CD8-positive, alpha-beta memory T cell (primary cell): Measurements from ENCODE around the gene CENPV. TPM values are rescaled to one million over a fixed set of nuclear protein-coding genes. Genes with fewer than 3 reads are reported as not detected.
"Not testable (repeated sequence)": the region's sequence is repeated elsewhere in the genome, so short reads cannot be mapped to it uniquely, and the experiment has no call there.

Experiments used
- CTCF ChIA-PET: fragments of 350-600 bp; sonication (Branson Sonifier 250); formaldehyde crosslinking; loops from one replicate; lab custom pipeline; 2021; ENCODE audit warnings: antibody characterized with exemption; lab: Charles Lee
- POLR2A ChIA-PET: fragments of 350-600 bp; sonication (Branson Sonifier 250); formaldehyde crosslinking; loops from one replicate; lab custom pipeline; 2021; ENCODE audit warnings: antibody characterized with exemption; lab: Charles Lee
- DNase-seq, 5 donors: peaks; one replicate each; pipeline versions ENCODE4 v3.0.0 to v3.0.0-alpha.2; 2020 to 2022; ENCODE audit warnings: mixed read lengths in 1 of 5
- H3K27ac ChIP-seq: one replicate; pipeline ENCODE4 v1.7.0; 2013; ENCODE audit warnings: low read depth, mild to moderate bottlenecking, low read length, moderate library complexity
- H3K27me3 ChIP-seq: 2 replicates; pipeline ENCODE4 v1.7.0; 2013; ENCODE audit warnings: low read length, mild to moderate bottlenecking; ENCODE audit not compliant: insufficient read depth, poor library complexity, severe bottlenecking
- H3K36me3 ChIP-seq: 2 replicates; pipeline ENCODE4 v1.7.0; 2013; ENCODE audit warnings: mild to moderate bottlenecking, low read length, moderate library complexity; ENCODE audit not compliant: insufficient read depth
- H3K4me1 ChIP-seq: 2 replicates; pipeline ENCODE4 v1.7.0; 2013; ENCODE audit warnings: mild to moderate bottlenecking, low read length, moderate library complexity; ENCODE audit not compliant: insufficient read depth
- H3K4me3 ChIP-seq: 2 replicates; pipeline ENCODE4 v1.7.0; 2013; ENCODE audit warnings: mild to moderate bottlenecking, low read length
- H3K9me3 ChIP-seq: 2 replicates; pipeline ENCODE4 v1.7.0; 2013; ENCODE audit warnings: mild to moderate bottlenecking, low read length
- H3K27ac Mint-ChIP-seq, 8 donors: one replicate each; pipeline ENCODE4 v1.8.0; 2020 to 2021; ENCODE audit warnings: mixed read lengths in 8 of 8, mild to moderate bottlenecking in 6 of 8, inconsistent platforms in 3 of 8, moderate library complexity in 3 of 8
- H3K27me3 Mint-ChIP-seq, 2 donors: one replicate each; pipeline ENCODE4 v1.8.0; 2020 to 2021; ENCODE audit warnings: mixed read lengths in 2 of 2, mild to moderate bottlenecking in 1 of 2, moderate library complexity in 1 of 2
- H3K36me3 Mint-ChIP-seq, 3 donors: one replicate each; pipeline ENCODE4 v1.8.0; 2020 to 2021; ENCODE audit warnings: mixed read lengths in 3 of 3, inconsistent platforms in 1 of 3, mild to moderate bottlenecking in 1 of 3
- H3K4me1 Mint-ChIP-seq, 3 donors: one replicate each; pipeline ENCODE4 v1.8.0; 2020 to 2021; ENCODE audit warnings: mixed read lengths in 3 of 3, inconsistent platforms in 1 of 3, mild to moderate bottlenecking in 1 of 3
- H3K4me3 Mint-ChIP-seq, 7 donors: one replicate each; pipeline ENCODE4 v1.8.0; 2020 to 2021; ENCODE audit warnings: mixed read lengths in 7 of 7, mild to moderate bottlenecking in 6 of 7, moderate library complexity in 4 of 7, inconsistent platforms in 2 of 7
- H3K9me3 Mint-ChIP-seq, 5 donors: one replicate each; pipeline ENCODE4 v1.8.0; 2020 to 2022; ENCODE audit warnings: mixed read lengths in 5 of 5, mild to moderate bottlenecking in 3 of 5, moderate library complexity in 2 of 5, inconsistent platforms in 1 of 5
- polyA plus RNA-seq: library from polyadenylated mRNA; unstranded; fragments of 300-500 nt; fragmentation: Illumina TruSeq; gene quantifications from one replicate; pipeline ENCODE4 v1.2.3, GENCODE V29; 2021
- total RNA-seq, 2 experiments: library from RNA; stranded (reverse); gene quantifications; one replicate each; pipeline ENCODE4 v1.2.3, GENCODE V29; 2021

CENPV gene
- total and polyA plus RNA-seq, 3 experiments from 2014 or later: 18.2 to 56.4 (median 53.4) TPM

- H3K27ac Mint-ChIP-seq, H3K36me3 ChIP-seq, H3K4me1 ChIP-seq, H3K4me3 Mint-ChIP-seq, H3K4me3 ChIP-seq, H3K9me3 ChIP-seq, H3K27me3 ChIP-seq, DNase-seq, CTCF ChIA-PET, H3K27me3 Mint-ChIP-seq, POLR2A ChIA-PET, H3K9me3 Mint-ChIP-seq, H3K27ac ChIP-seq: not testable (repeated sequence)
- Mint-ChIP-seq H3K4me1 (peaks cover 11 to 29% (median 27%) of the 10 kb centered on the region in 3 donors), H3K36me3 (peaks cover 3 to 45% (median 11%) of the 10 kb centered on the region in 3 donors)
These were observed 41.2 kb downstream of the CENPV start for GRCh38 chr17:16312061-16312460.

- POLR2A ChIA-PET: interaction anchor here (0.6 kb wide), 1 partner anchor 20 kb away, joined by 3 read pairs; no protein-coding TSS in a partner anchor
- Mint-ChIP-seq H3K36me3 (peaks cover 6 to 34% (median 10%) of the 10 kb centered on the region in 3 donors), H3K27me3 (no peaks in the 10 kb centered on the region), H3K27ac (no peak overlapping the region), H3K4me3 (no peak overlapping the region), H3K9me3 (no peaks in the 10 kb centered on the region), H3K4me1 (peaks cover 8 to 20% (median 11%) of the 10 kb centered on the region in 3 donors)
- no peak for DNase-seq
- H3K4me3 ChIP-seq: no peak overlapping the region
- no peaks in the 10 kb centered on the region for H3K27me3 ChIP-seq
- no peaks in the 10 kb centered on the region for H3K36me3 ChIP-seq
- no peaks in the 10 kb centered on the region for H3K9me3 ChIP-seq
- H3K27ac ChIP-seq: no peak overlapping the region
- peaks cover 5% of the 10 kb centered on the region for H3K4me1 ChIP-seq
- CTCF ChIA-PET: interaction anchor here (1.1 kb wide), 1 partner anchor 21 kb away, joined by 4 read pairs; no protein-coding TSS in a partner anchor
These were observed 47.1 kb downstream of the CENPV start for GRCh38 chr17:16306211-16306610.

GRCh38 chr17:16304830-16305229, 48.4 kb downstream of the CENPV start:
- no peak overlapping the region for H3K4me3 Mint-ChIP-seq

GRCh38 chr17:16302856-16303255, 50.4 kb downstream of the CENPV start:
- POLR2A ChIA-PET: no interaction called here
- Histone ChIP-seq H3K27me3 (no peaks in the 10 kb centered on the region), H3K4me1 (peaks cover 8% of the 10 kb centered on the region), H3K9me3 (no peaks in the 10 kb centered on the region), H3K4me3 (no peak overlapping the region), H3K36me3 (no peaks in the 10 kb centered on the region), H3K27ac (no peak overlapping the region)
- Mint-ChIP-seq H3K27ac (no peak overlapping the region), H3K4me1 (peaks cover 4 to 18% (median 10%) of the 10 kb centered on the region in 3 donors), H3K4me3 (no peak overlapping the region), H3K27me3 (no peaks in the 10 kb centered on the region), H3K9me3 (no peaks in the 10 kb centered on the region), H3K36me3 (peaks cover 6 to 40% (median 7%) of the 10 kb centered on the region in 3 donors)
- CTCF ChIA-PET: interaction anchor here (1.7 to 2.6 kb wide), 2 partner anchors 9 to 218 kb away, joined by 6 to 8 read pairs; no protein-coding TSS in a partner anchor
- DNase-seq: no peak

More at GRCh38 chr17:16304830-16305229, 48.4 kb downstream of the CENPV start:
- Mint-ChIP-seq H3K27me3 (no peaks in the 10 kb centered on the region), H3K4me1 (peaks cover 0 to 10% (median 0%) of the 10 kb centered on the region in 3 donors), H3K9me3 (no peaks in the 10 kb centered on the region), H3K36me3 (peaks cover 6 to 38% (median 7%) of the 10 kb centered on the region in 3 donors), H3K27ac (peak overlapping the region in 1 of 8 donors; percentile 63)
- H3K27me3 ChIP-seq: no peaks in the 10 kb centered on the region
- ChIA-PET POLR2A (interaction anchor here (0.6 kb wide), 1 partner anchor 10 kb away, joined by 7 read pairs; no protein-coding TSS in a partner anchor), CTCF (interaction anchor here (0.9 to 2.6 kb wide), 4 partner anchors 11 to 110 kb away, joined by 3 to 8 read pairs (median 4); partner anchors contain the start of gene TRPV2)
- H3K9me3 ChIP-seq: no peaks in the 10 kb centered on the region
- no peaks in the 10 kb centered on the region for H3K4me1 ChIP-seq
- DNase-seq: no peak
- H3K27ac ChIP-seq: no peak overlapping the region
- no peak overlapping the region for H3K4me3 ChIP-seq
- H3K36me3 ChIP-seq: no peaks in the 10 kb centered on the region

GRCh38 chr17:16301963-16302855, 51.1 kb downstream of the CENPV start:
- Mint-ChIP-seq H3K36me3 (peaks cover 3 to 36% (median 7%) of the 10 kb centered on the region in 3 donors), H3K4me3 (no peak overlapping the region), H3K27me3 (no peaks in the 10 kb centered on the region), H3K9me3 (no peaks in the 10 kb centered on the region), H3K27ac (peak overlapping the region in 2 of 8 donors; percentile 33 to 76), H3K4me1 (peaks cover 4 to 25% (median 14%) of the 10 kb centered on the region in 3 donors)
- Histone ChIP-seq H3K36me3 (no peaks in the 10 kb centered on the region), H3K27ac (no peak overlapping the region), H3K9me3 (no peaks in the 10 kb centered on the region), H3K4me1 (peaks cover 13% of the 10 kb centered on the region), H3K4me3 (no peak overlapping the region), H3K27me3 (no peaks in the 10 kb centered on the region)
- no peak for DNase-seq
- ChIA-PET POLR2A (interaction anchor here (0.7 kb wide), 1 partner anchor 138 kb away, joined by 3 read pairs; no protein-coding TSS in a partner anchor), CTCF (interaction anchor here (2.6 kb wide), 1 partner anchor 8 kb away, joined by 8 read pairs; no protein-coding TSS in a partner anchor)

- peaks cover 5 to 30% (median 21%) of the 10 kb centered on the region in 3 donors for H3K4me1 Mint-ChIP-seq
- Histone ChIP-seq H3K9me3 (no peaks in the 10 kb centered on the region), H3K27ac (no peak overlapping the region), H3K36me3 (no peaks in the 10 kb centered on the region), H3K4me3 (no peak overlapping the region), H3K27me3 (no peaks in the 10 kb centered on the region), H3K4me1 (peaks cover 13% of the 10 kb centered on the region)
- no peaks in the 10 kb centered on the region for H3K9me3 Mint-ChIP-seq
- DNase-seq: no peak
- peaks cover 3 to 34% (median 5%) of the 10 kb centered on the region in 3 donors for H3K36me3 Mint-ChIP-seq
- no peaks in the 10 kb centered on the region for H3K27me3 Mint-ChIP-seq
- H3K27ac Mint-ChIP-seq: peak overlapping the region in 1 of 8 donors; percentile 65
- no peak overlapping the region for H3K4me3 Mint-ChIP-seq
- ChIA-PET CTCF (no interaction called here), POLR2A (no interaction called here)
These were observed 52.7 kb downstream of the CENPV start for GRCh38 chr17:16300554-16300953.

- Histone ChIP-seq H3K27ac (no peak overlapping the region), H3K9me3 (no peaks in the 10 kb centered on the region), H3K27me3 (no peaks in the 10 kb centered on the region), H3K4me3 (no peak overlapping the region), H3K4me1 (peaks cover 13% of the 10 kb centered on the region), H3K36me3 (no peaks in the 10 kb centered on the region)
- Mint-ChIP-seq H3K9me3 (no peaks in the 10 kb centered on the region), H3K27me3 (no peaks in the 10 kb centered on the region), H3K27ac (peak overlapping the region in 4 of 8 donors; percentile 43 to 75 (median 53)), H3K4me1 (peaks cover 5 to 25% (median 21%) of the 10 kb centered on the region in 3 donors), H3K4me3 (no peak overlapping the region), H3K36me3 (peaks cover 3 to 28% (median 5%) of the 10 kb centered on the region in 3 donors)
- POLR2A ChIA-PET: no interaction called here
- CTCF ChIA-PET: no interaction called here
- no peak for DNase-seq
These were observed 55.1 kb downstream of the CENPV start for GRCh38 chr17:16298140-16298662.
